ENCODE results near the gene AVPR1B.

- TF ChIP-seq, protein P1, sequence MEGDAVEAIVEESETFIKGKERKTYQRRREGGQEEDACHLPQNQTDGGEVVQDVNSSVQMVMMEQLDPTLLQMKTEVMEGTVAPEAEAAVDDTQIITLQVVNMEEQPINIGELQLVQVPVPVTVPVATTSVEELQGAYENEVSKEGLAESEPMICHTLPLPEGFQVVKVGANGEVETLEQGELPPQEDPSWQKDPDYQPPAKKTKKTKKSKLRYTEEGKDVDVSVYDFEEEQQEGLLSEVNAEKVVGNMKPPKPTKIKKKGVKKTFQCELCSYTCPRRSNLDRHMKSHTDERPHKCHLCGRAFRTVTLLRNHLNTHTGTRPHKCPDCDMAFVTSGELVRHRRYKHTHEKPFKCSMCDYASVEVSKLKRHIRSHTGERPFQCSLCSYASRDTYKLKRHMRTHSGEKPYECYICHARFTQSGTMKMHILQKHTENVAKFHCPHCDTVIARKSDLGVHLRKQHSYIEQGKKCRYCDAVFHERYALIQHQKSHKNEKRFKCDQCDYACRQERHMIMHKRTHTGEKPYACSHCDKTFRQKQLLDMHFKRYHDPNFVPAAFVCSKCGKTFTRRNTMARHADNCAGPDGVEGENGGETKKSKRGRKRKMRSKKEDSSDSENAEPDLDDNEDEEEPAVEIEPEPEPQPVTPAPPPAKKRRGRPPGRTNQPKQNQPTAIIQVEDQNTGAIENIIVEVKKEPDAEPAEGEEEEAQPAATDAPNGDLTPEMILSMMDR (conservative IDR thresholded peaks at IDR 0.05; ENCODE audit: low read depth, low read length) = no peak
- TF ChIP-seq EZH2 (IDR thresholded peaks at IDR 0.05; ENCODE audit: low read length, unreplicated experiment) (no peak), EZH2phosphoT487 (IDR thresholded peaks at IDR 0.05; ENCODE audit: borderline replicate concordance, low read length) (no peak)
Observed at GRCh38 chr1:206070627-206071304, 46.4 kb downstream of the AVPR1B start.

Data from PC-3 (cell line).